GM21528 (cell line): Measurements from ENCODE around the gene CC2D1A.

Source experiments
- ATAC-seq: cut with Tn5 transposase; IDR thresholded peaks from one replicate; pipeline ENCODE4 v1.9.1; 2021; ENCODE audit warnings: mild to moderate bottlenecking, moderate library complexity; ENCODE audit not compliant: unreplicated experiment, low FRiP score

Gene CC2D1A

GRCh38 chr19:13932911-13933393, 27.0 kb downstream of the CC2D1A start:
- ATAC-seq: no peak

- ATAC-seq: no peak
Observed at GRCh38 chr19:13934785-13935109, 28.7 kb downstream of the CC2D1A start.

- no peak for ATAC-seq
Observed at GRCh38 chr19:13935765-13936510, 29.9 kb downstream of the CC2D1A start.

GRCh38 chr19:13937479-13938300, 31.7 kb downstream of the CC2D1A start:
- no peak for ATAC-seq

GRCh38 chr19:13938301-13939064, 32.5 kb downstream of the CC2D1A start, which contains the start of gene PODNL1:
Gene PODNL1, minus strand, starts transcription at chr19:13938417. Its CDS starts 236 bp downstream, at chr19:13938181.
- ATAC-seq: no peak

GRCh38 chr19:13942023-13942684, 36.2 kb downstream of the CC2D1A start:
- ATAC-seq: no peak

- no peak for ATAC-seq
Observed at GRCh38 chr19:13946414-13946813, 40.4 kb downstream of the CC2D1A start.

GRCh38 chr19:13951043-13951442, 45.0 kb downstream of the CC2D1A start:
- no peak for ATAC-seq

- ATAC-seq: peak; percentile 2
Observed at GRCh38 chr19:13951799-13952153, 45.8 kb downstream of the CC2D1A start.

GRCh38 chr19:13952154-13952930, 46.3 kb downstream of the CC2D1A start, which contains the start of gene DCAF15:
Gene DCAF15, plus strand, starts transcription at chr19:13952509. Its CDS starts 4 bp downstream, at chr19:13952513.
- peak; percentile 96 for ATAC-seq

- no peak for ATAC-seq
Observed at GRCh38 chr19:13952931-13953531, 47.0 kb downstream of the CC2D1A start.

GRCh38 chr19:13954185-13954584, 48.2 kb downstream of the CC2D1A start:
- no peak for ATAC-seq

- no peak for ATAC-seq
Observed at GRCh38 chr19:13955662-13956364, 49.8 kb downstream of the CC2D1A start.

GRCh38 chr19:13956365-13956744, 50.4 kb downstream of the CC2D1A start:
- ATAC-seq: no peak

- no peak for ATAC-seq
Observed at GRCh38 chr19:13957051-13957450, 51.0 kb downstream of the CC2D1A start.

- ATAC-seq: no peak
Observed at GRCh38 chr19:13958043-13958442, 52.0 kb downstream of the CC2D1A start.

- no peak for ATAC-seq
Observed at GRCh38 chr19:13959141-13959961, 53.4 kb downstream of the CC2D1A start.
